GM11168 (cell line): ENCODE measurements around the gene MAML1.

Source experiments
- in situ Hi-C: fragments of 300-500 bp; cut with MboI; formaldehyde crosslinking; loops from one replicate; pipeline ENCODE4 v1.12.0; 2022; ENCODE audit warnings: low sequenced_read_pairs; ENCODE audit not compliant: unreplicated experiment

MAML1 gene

GRCh38 chr5:179817890-179818745, 85.5 kb downstream of the MAML1 start:
- in situ Hi-C loops, result no loop called here

GRCh38 chr5:179818746-179819295, 86.2 kb downstream of the MAML1 start:
- in situ Hi-C loops, result no loop called here

- in situ Hi-C loops, result no loop called here
These were observed 86.9 kb downstream of the MAML1 start for GRCh38 chr5:179819296-179820126.

GRCh38 chr5:179820127-179820482, 87.5 kb downstream of the MAML1 start:
- in situ Hi-C loops, result no loop called here

- in situ Hi-C loops, result no loop called here
These were observed 88.1 kb downstream of the MAML1 start, which contains the start of gene SQSTM1 for GRCh38 chr5:179820483-179821297. SQSTM1 (plus strand) TSS chr5:179820905; CDS start chr5:179820937, 32 bp downstream.

- in situ Hi-C loops, result no loop called here
These were observed 88.9 kb downstream of the MAML1 start for GRCh38 chr5:179821298-179822058.

- in situ Hi-C loops, result no loop called here
These were observed 89.4 kb downstream of the MAML1 start for GRCh38 chr5:179822059-179822432.

GRCh38 chr5:179822444-179822990, 89.9 kb downstream of the MAML1 start:
- in situ Hi-C loops, result no loop called here

GRCh38 chr5:179823937-179824744, 91.5 kb downstream of the MAML1 start:
- in situ Hi-C loops, result no loop called here

- in situ Hi-C loops, result no loop called here
These were observed 92.1 kb downstream of the MAML1 start for GRCh38 chr5:179824745-179825112.

GRCh38 chr5:179825655-179826182, 93.1 kb downstream of the MAML1 start:
- in situ Hi-C loops, result no loop called here
